ENCODE data around the gene BASP1.

DNA sequence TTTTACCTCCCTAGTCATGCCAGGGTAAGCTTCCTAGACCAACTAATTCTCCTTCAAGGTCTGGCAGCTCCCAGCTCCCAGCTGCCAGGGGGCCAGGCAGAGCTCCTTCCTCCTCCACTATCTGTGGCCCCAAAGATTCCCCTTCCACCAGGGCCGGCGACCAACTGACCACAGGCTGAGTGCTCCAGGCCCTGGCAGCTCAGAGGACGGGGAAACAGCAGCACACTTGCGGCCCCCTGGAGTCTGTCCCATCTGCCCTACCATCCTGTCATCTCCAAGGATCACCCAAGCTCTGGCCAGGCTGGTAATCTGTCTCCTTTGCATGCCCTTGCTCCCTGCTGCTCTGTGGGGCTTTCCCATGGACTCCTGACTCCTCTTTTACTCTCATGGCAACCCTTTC, 31.2 kb upstream of the BASP1 start:
- TF ChIP-seq, protein P1, sequence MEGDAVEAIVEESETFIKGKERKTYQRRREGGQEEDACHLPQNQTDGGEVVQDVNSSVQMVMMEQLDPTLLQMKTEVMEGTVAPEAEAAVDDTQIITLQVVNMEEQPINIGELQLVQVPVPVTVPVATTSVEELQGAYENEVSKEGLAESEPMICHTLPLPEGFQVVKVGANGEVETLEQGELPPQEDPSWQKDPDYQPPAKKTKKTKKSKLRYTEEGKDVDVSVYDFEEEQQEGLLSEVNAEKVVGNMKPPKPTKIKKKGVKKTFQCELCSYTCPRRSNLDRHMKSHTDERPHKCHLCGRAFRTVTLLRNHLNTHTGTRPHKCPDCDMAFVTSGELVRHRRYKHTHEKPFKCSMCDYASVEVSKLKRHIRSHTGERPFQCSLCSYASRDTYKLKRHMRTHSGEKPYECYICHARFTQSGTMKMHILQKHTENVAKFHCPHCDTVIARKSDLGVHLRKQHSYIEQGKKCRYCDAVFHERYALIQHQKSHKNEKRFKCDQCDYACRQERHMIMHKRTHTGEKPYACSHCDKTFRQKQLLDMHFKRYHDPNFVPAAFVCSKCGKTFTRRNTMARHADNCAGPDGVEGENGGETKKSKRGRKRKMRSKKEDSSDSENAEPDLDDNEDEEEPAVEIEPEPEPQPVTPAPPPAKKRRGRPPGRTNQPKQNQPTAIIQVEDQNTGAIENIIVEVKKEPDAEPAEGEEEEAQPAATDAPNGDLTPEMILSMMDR (IDR thresholded peaks at IDR 0.05; ENCODE audit: low read depth, low read length) = no peak
- TF ChIP-seq, protein P2, sequence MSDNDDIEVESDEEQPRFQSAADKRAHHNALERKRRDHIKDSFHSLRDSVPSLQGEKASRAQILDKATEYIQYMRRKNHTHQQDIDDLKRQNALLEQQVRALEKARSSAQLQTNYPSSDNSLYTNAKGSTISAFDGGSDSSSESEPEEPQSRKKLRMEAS (IDR thresholded peaks at IDR 0.05; ENCODE audit: low read depth, low read length) = no peak
- TF ChIP-seq POLR2A (IDR thresholded peaks at IDR 0.05; ENCODE audit: extremely low read depth, insufficient read length) = no peak
